ENCODE results near the gene ADRA1B.
A peak's percentile ranks its signal among the peaks of the same experiment; 100 is the strongest.
"Not testable (repeated sequence)": the region's sequence is repeated elsewhere in the genome, so short reads cannot be mapped to it uniquely, and the experiment has no call there.

The ADRA1B gene

DNA sequence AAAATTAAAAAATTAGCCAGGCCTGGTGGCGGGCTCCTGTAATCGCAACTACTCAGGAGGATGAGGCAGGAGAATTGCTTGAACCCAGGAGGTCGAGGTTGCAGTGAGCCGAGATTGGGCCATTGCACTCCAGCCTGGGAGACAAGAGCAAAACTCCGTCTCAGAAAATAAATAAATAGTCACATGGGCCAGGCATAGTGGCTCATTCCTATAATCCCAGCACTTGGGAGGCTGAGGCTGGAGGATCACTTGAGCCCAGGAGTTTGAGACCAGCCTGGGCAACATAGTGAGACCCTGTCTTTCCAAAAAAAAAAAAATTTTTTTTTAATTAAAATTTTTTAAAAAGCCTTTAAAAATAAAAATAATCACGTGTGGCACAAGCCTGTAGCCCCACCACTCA, 97.9 kb downstream of the ADRA1B start:
- not testable (repeated sequence) for DNase-seq (ENCODE audit: low read depth, low spot score)

DNA sequence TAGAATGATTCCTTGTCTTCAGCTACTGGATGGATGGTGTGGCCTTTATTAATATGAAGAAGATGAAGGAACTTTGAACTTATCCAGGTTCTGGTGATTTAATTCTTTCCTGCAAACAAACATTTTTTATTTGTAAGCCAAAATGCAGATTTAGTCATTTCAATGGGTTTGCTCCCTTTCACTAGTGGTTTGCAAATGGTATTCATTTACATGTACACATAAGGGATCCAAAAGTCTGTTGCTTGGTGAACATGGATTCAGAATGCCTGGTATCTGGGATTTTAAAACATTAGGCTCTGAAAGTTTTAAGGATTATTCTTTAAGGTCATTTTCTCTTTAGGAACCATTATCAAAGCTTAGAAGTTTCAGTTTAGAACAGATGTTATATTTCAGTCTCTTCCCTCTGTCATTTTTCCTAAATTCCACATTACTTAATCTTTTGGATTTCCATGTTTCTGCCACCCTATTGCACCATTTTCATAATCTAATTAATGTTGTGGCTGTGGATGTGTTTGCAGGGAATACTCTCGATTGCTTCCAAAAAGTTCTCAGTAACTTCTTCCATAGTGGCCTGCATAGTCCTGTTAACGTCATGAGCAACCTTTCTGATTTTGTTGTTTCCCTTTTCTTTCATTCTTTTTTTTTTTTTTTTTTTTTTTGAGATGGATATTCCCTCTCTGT, 102.8 kb downstream of the ADRA1B start:
- no peak for DNase-seq (ENCODE audit: low read depth, low spot score)

DNA sequence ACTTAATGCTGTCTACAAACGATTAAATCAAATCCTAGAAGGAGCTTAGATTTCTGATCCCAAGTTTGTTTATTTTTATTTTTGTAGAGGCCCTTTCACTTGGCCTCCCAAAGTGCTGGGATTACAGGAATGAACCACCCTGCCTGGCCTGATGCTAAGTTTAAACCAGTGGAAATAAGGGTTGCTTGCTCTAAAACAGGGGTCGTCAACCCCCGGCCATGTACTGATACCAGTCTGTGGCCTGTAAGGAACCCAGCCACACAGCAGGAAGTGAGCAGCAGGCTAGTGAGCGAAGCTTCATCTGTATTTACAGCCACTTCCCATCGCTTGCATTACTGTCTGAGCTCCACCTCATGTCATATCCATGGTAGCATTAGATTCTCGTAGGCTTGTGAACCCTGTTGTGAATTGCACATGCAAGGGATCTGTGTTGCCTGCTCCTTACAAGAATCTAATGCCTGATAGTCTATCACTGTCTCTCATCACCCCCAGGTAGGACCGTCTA, 104.0 kb downstream of the ADRA1B start:
- DNase-seq (ENCODE audit: low read depth, low spot score), result no peak

DNA sequence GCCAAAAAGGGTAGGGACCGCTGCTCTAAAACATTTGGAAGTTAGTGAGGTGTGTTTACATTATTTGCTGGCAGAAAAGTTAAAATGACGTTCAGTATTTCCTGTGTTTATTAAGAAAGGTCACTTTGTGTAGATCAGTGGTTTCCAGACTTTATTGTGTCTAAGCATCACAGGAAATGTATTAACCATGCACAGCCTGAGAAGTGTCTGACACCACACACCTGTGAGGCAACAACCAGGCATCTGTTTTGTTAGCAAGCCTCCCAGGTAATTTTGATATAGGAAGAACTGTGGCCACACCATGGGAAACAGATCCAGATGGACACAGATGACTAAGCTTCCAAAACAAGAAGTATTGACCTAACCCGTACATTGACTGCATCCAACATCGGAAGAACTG, 104.7 kb downstream of the ADRA1B start:
- DNase-seq (ENCODE audit: low read depth, low spot score), result no peak

DNA sequence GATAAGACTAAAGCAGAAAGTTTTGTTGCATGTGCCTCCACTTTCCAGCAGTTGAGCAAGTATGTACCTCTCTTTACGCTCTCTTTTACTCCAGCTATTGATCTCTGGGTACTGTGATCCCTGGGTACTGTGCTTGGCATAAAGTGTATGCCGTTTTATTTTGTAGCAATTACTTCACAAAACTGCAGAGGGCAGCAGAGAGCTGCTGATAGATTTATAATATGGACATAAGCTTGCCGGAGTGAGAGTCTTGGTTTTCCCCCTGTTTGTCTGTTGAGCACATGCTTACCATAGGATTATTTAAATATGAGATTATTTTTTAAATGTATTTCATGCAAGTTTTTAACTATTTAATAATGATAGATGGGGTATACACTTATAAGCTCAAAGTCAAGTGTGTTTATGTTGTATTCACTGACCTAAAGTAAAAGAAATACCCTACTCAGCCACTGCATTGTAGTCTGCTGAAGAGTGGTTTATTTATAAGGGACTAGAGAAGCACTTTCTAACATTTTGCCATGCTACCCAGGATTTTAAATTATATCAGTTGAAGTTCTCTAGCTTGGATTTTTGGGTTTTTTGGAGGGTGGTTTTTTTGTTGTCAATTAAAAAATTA, 105.7 kb downstream of the ADRA1B start:
- DNase-seq (ENCODE audit: low read depth, low spot score), result peak; percentile 33

All from activated CD4-positive, CD25-positive, alpha-beta regulatory T cell treated with anti-CD3 and anti-CD28 coated beads, Interleukin-2, amount 50 U/mL, for 16 hours (primary cell).